ENCODE results near the gene CACNA1C.
"Not testable (repeated sequence)": the region's sequence is repeated elsewhere in the genome, so short reads cannot be mapped to it uniquely, and the experiment has no call there.

The CACNA1C gene

DNA sequence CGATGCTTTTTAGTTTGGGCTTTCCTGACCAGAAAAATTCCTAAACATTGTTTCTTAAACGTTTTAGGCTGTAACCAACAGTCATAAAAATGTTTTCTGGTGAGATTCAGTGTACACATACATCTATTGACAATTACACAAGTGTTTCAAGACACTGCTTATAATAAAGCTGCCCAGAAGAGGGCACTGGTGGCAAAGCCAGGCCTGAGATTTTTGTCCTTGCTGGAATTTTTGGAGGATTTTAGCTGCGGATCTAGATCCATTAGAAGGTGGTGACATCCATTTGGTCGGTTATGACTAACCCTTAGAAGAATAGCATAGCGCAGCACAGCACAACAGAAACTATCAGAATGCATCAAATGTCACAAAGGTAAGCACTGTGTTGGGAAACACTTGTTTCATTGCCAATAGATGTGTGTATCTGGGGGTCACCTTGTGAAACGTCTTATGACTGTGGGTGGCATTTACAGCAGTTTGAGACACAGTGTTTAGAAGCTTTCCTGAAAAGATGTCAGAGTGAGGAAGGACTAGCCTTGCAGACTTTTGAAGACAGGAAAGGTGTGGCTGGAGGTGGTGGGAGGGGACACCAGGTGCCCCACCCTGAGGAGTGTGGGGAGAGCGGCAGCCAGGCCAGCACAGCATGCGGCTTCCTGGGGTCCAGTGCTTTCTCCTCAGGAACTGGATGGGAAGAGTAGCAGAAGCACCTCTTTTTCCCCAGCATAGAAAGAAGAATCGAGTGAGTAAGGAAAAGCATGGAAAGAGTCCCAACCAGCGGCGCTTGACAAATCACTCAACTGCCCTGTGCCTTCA lies 687.2 kb downstream of the CACNA1C start:
- DNase-seq: no peak

DNA sequence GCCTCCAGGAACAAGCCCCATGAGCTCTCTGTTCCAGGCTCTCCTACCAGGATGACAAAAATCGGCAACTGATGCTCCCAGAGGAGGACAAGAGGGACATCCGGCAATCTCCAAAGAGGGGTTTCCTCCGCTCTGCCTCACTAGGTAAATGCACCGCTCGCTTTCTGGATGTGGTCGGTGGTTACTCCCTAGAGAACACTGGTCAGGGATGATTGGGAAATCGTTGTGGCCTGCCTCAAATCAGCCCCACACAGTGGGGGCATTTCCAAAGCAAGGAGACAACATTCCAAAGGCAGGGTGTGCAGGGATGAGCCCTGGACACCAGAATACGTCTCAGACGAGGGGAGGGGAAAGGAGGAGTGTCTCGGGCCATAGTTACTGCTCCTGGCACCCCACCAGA lies 689.2 kb downstream of the CACNA1C start:
- not testable (repeated sequence) for DNase-seq

GRCh38 chr12:2743478-2743877 lies 690.7 kb downstream of the CACNA1C start:
- no peak for DNase-seq

- DNase-seq: no peak
Measured at GRCh38 chr12:2745655-2746054, 692.9 kb downstream of the CACNA1C start.

Measured in stimulated activated CD4-positive, alpha-beta T cell treated with anti-CD3 and anti-CD28 coated beads, Interleukin-2, amount 100 ng/mL, for 48 hours (primary cell).